H9 (cell line): ENCODE measurements around the gene CACNG6. TPM values are rescaled to one million over a fixed set of nuclear protein-coding genes. Genes with fewer than 3 reads are reported as not detected.

Experiments
- DNase-seq: peaks from one replicate; pipeline ENCODE4 v3.0.0-alpha.2; 2017
- H2AFZ ChIP-seq: one replicate; pipeline ENCODE4 v1.6.1; 2013; ENCODE audit warnings: mild to moderate bottlenecking, low read length, control low read depth, moderate library complexity
- H2AK5ac ChIP-seq: 2 replicates; pipeline ENCODE4 v1.6.1; 2013; ENCODE audit warnings: low read length, control low read depth, mixed read lengths; ENCODE audit not compliant: insufficient read length
- H2BK120ac ChIP-seq: one replicate; pipeline ENCODE4 v1.6.1; 2013; ENCODE audit warnings: low read depth, mild to moderate bottlenecking, low read length, control low read depth, inconsistent platforms; ENCODE audit not compliant: poor library complexity, severe bottlenecking
- H2BK12ac ChIP-seq: 2 replicates; pipeline ENCODE4 v1.6.1; 2013; ENCODE audit warnings: low read length, control low read depth, mixed read lengths, low read depth; ENCODE audit not compliant: insufficient read length
- H2BK15ac ChIP-seq: 2 replicates; pipeline ENCODE4 v1.6.1; 2013; ENCODE audit warnings: low read depth, low read length, control low read depth
- H2BK20ac ChIP-seq: one replicate; pipeline ENCODE4 v1.6.1; 2013; ENCODE audit warnings: low read depth, mild to moderate bottlenecking, low read length, control low read depth, inconsistent platforms; ENCODE audit not compliant: poor library complexity, severe bottlenecking
- H2BK5ac ChIP-seq: 2 replicates; pipeline ENCODE4 v1.6.1; 2013; ENCODE audit warnings: low read length, control low read depth, mixed read lengths; ENCODE audit not compliant: insufficient read length
- H3K14ac ChIP-seq: 2 replicates; pipeline ENCODE4 v1.6.1; 2013; ENCODE audit warnings: low read length, control low read depth; ENCODE audit not compliant: insufficient read depth
- H3K18ac ChIP-seq: 2 replicates; pipeline ENCODE4 v1.6.1; 2013; ENCODE audit warnings: low read depth, mild to moderate bottlenecking, mixed read lengths, low read length, control low read depth; ENCODE audit not compliant: insufficient read length
- H3K23ac ChIP-seq: 2 replicates; pipeline ENCODE4 v1.6.1; 2013; ENCODE audit warnings: low read length, control low read depth, mixed read lengths, low read depth; ENCODE audit not compliant: insufficient read length
- H3K23me2 ChIP-seq: 2 replicates; pipeline ENCODE4 v1.6.1; 2013; ENCODE audit warnings: low read depth, mild to moderate bottlenecking, mixed read lengths, low read length, control low read depth; ENCODE audit not compliant: insufficient read length, poor library complexity, severe bottlenecking
- H3K27ac ChIP-seq: 2 replicates; pipeline ENCODE4 v1.5.1; 2013; ENCODE audit warnings: low read length, control low read depth, mixed read lengths, low read depth; ENCODE audit not compliant: insufficient read length
- H3K27me3 ChIP-seq: 2 replicates; pipeline ENCODE4 v1.6.1; 2013; ENCODE audit warnings: low read length, control low read depth, inconsistent platforms; ENCODE audit not compliant: insufficient read depth
- H3K4ac ChIP-seq: 2 replicates; pipeline ENCODE4 v1.6.1; 2013; ENCODE audit warnings: low read depth, mild to moderate bottlenecking, control low read depth, inconsistent platforms, low read length, moderate library complexity
- H3K4me1 ChIP-seq: 2 replicates; pipeline ENCODE4 v1.6.1; 2013; ENCODE audit warnings: low read length, control low read depth, inconsistent platforms; ENCODE audit not compliant: insufficient read depth
- H3K4me2 ChIP-seq: 2 replicates; pipeline ENCODE4 v1.6.1; 2013; ENCODE audit warnings: low read length, control low read depth, mixed read lengths; ENCODE audit not compliant: insufficient read length, insufficient read depth
- H3K56ac ChIP-seq: 2 replicates; pipeline ENCODE4 v1.6.1; 2013; ENCODE audit warnings: low read depth, mild to moderate bottlenecking, mixed read lengths, low read length, control low read depth; ENCODE audit not compliant: insufficient read length
- H3K79me1 ChIP-seq: 2 replicates; pipeline ENCODE4 v1.6.1; 2013; ENCODE audit warnings: low read depth, mild to moderate bottlenecking, moderate library complexity, low read length, control low read depth, inconsistent platforms; ENCODE audit not compliant: insufficient read depth, poor library complexity, severe bottlenecking
- H3K79me2 ChIP-seq: 2 replicates; pipeline ENCODE4 v1.6.1; 2013; ENCODE audit warnings: low read length, control low read depth, inconsistent platforms; ENCODE audit not compliant: insufficient read depth
- H3K9ac ChIP-seq: 2 replicates; pipeline ENCODE4 v1.6.1; 2013; ENCODE audit warnings: low read length, control low read depth, mixed read lengths; ENCODE audit not compliant: insufficient read length; ENCODE audit errors: extremely low read depth
- H3K9me3 ChIP-seq: one replicate; pipeline ENCODE4 v1.6.1; 2013; ENCODE audit warnings: low read depth, low read length, inconsistent platforms; ENCODE audit not compliant: control insufficient read depth
- H3T11ph ChIP-seq: one replicate; pipeline ENCODE4 v1.6.1; 2013; ENCODE audit warnings: mild to moderate bottlenecking, low read length, control low read depth, inconsistent platforms
- H4K20me1 ChIP-seq: one replicate; pipeline ENCODE4 v1.6.1; 2013; ENCODE audit not compliant: control insufficient read depth, insufficient read length, insufficient read depth
- H4K5ac ChIP-seq: 2 replicates; pipeline ENCODE4 v1.6.1; 2013; ENCODE audit warnings: low read depth, mild to moderate bottlenecking, mixed read lengths, low read length, control low read depth; ENCODE audit not compliant: insufficient read length
- H4K8ac ChIP-seq: replicated peaks from 2 replicates; pipeline ENCODE4 v1.6.1; 2013; ENCODE audit warnings: low read length, control low read depth, mixed read lengths, low read depth; ENCODE audit not compliant: insufficient read length
- H4K91ac ChIP-seq: 2 replicates; pipeline ENCODE4 v1.6.1; 2013; ENCODE audit warnings: low read depth, mild to moderate bottlenecking, moderate library complexity, mixed read lengths, low read length, control low read depth; ENCODE audit not compliant: insufficient read length
- H3K27ac Mint-ChIP-seq, 3 experiments: 2 replicates in 2 of 3; 3 replicates in 1 of 3; pipeline ENCODE4 v1.8.0; 2020 to 2021; ENCODE audit warnings: mixed read lengths in 3 of 3, mild to moderate bottlenecking in 1 of 3, moderate library complexity in 1 of 3
- H3K27me3 Mint-ChIP-seq: 2 replicates; pipeline ENCODE4 v1.8.0; 2021; ENCODE audit warnings: low read depth, mild to moderate bottlenecking, moderate library complexity, mixed read lengths
- H3K36me3 Mint-ChIP-seq, 3 experiments: 2 replicates in 2 of 3; 3 replicates in 1 of 3; pipeline ENCODE4 v1.8.0; 2020 to 2021; ENCODE audit warnings: low read depth in 3 of 3, mixed read lengths in 3 of 3; ENCODE audit not compliant: insufficient read depth in 1 of 3
- H3K4me1 Mint-ChIP-seq, 2 experiments: 2 replicates each; pipeline ENCODE4 v1.8.0; 2020; ENCODE audit warnings: mixed read lengths in 2 of 2
- H3K4me3 Mint-ChIP-seq, 2 experiments: 2 replicates in 1 of 2; 3 replicates in 1 of 2; pipeline ENCODE4 v1.8.0; 2020 to 2021; ENCODE audit warnings: mild to moderate bottlenecking in 2 of 2, mixed read lengths in 2 of 2, moderate library complexity in 1 of 2
- H3K9me3 Mint-ChIP-seq, 2 experiments: 2 replicates in 1 of 2; 3 replicates in 1 of 2; pipeline ENCODE4 v1.8.0; 2020; ENCODE audit warnings: mild to moderate bottlenecking in 2 of 2, mixed read lengths in 2 of 2, moderate library complexity in 1 of 2
- WGBS: extraction: QIAGEN DNeasy Blood & Tissue Kit; methylation state at CpG from one replicate; pipeline ENCODE4 v1.1.7; 2013; ENCODE audit warnings: missing lambda C conversion rate, low lambda C conversion rate, mixed read lengths; ENCODE audit not compliant: insufficient read length; ENCODE audit errors: extremely low coverage; 5-methylcytosine and 5-hydroxymethylcytosine counted together
- total RNA-seq: library from RNA; stranded (reverse); gene quantifications from 2 replicates; pipeline ENCODE4 v1.2.1, GENCODE V29; 2021
- TF ChIP-seq, protein P1 (sequence below): fragments of 200-600 bp; sonication (generic); conservative IDR thresholded peaks from 3 replicates; pipeline ENCODE4 v1.8.0; 2021; ENCODE audit warnings: antibody characterized with exemption, mild to moderate bottlenecking

CACNG6 gene
- total RNA-seq, 1 experiment from 2014 or later, result 1.6 TPM

GRCh38 chr19:53960886-53961285 is 30.6 kb upstream of the CACNG6 start:
- Mint-ChIP-seq H3K36me3 (peaks cover 19 to 24% (median 22%) of the 10 kb centered on the region in 3 experiments), H3K9me3 (no peaks in the 10 kb centered on the region), H3K27me3 (peaks cover 75% of the 10 kb centered on the region), H3K27ac (peak overlapping the region in 1 of 3 experiments; percentile 0; a peak in 3 of 7 replicates), H3K4me3 (peak overlapping the region; percentile 64 to 94), H3K4me1 (peaks cover 56 to 66% of the 10 kb centered on the region in 2 experiments)
- H3K18ac ChIP-seq, result no peak overlapping the region
- H3K27ac ChIP-seq, result no peak overlapping the region
- H3K4ac ChIP-seq, result no peak overlapping the region
- no peak overlapping the region for H4K91ac ChIP-seq
- no peak overlapping the region for H2BK20ac ChIP-seq
- no CpG with 5 or more reads among the region's 8 CpGs for WGBS
- TF ChIP-seq, protein P1, sequence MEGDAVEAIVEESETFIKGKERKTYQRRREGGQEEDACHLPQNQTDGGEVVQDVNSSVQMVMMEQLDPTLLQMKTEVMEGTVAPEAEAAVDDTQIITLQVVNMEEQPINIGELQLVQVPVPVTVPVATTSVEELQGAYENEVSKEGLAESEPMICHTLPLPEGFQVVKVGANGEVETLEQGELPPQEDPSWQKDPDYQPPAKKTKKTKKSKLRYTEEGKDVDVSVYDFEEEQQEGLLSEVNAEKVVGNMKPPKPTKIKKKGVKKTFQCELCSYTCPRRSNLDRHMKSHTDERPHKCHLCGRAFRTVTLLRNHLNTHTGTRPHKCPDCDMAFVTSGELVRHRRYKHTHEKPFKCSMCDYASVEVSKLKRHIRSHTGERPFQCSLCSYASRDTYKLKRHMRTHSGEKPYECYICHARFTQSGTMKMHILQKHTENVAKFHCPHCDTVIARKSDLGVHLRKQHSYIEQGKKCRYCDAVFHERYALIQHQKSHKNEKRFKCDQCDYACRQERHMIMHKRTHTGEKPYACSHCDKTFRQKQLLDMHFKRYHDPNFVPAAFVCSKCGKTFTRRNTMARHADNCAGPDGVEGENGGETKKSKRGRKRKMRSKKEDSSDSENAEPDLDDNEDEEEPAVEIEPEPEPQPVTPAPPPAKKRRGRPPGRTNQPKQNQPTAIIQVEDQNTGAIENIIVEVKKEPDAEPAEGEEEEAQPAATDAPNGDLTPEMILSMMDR, result no peak
- no peak overlapping the region for H2BK120ac ChIP-seq
- H3K79me2 ChIP-seq, result no peaks in the 10 kb centered on the region
- H3K4me2 ChIP-seq, result peak overlapping the region; percentile 99
- no peak overlapping the region for H4K8ac ChIP-seq
- no peak overlapping the region for H2AK5ac ChIP-seq
- H2AFZ ChIP-seq, result no peak overlapping the region
- no peak overlapping the region for H3K23ac ChIP-seq
- DNase-seq, result no peak
- peaks cover 5% of the 10 kb centered on the region; the same call in 1 of the 2 replicates for H3K4me1 ChIP-seq
- H3K79me1 ChIP-seq, result no peaks in the 10 kb centered on the region
- H3K56ac ChIP-seq, result no peak overlapping the region
- no peaks in the 10 kb centered on the region for H4K20me1 ChIP-seq
- no peak overlapping the region for H2BK5ac ChIP-seq
- H3K9me3 ChIP-seq, result no peaks in the 10 kb centered on the region
- H2BK15ac ChIP-seq, result no peak overlapping the region
- H2BK12ac ChIP-seq, result no peak overlapping the region
- no peak overlapping the region for H3K14ac ChIP-seq
- peaks cover 44% of the 10 kb centered on the region for H3K23me2 ChIP-seq
- H3T11ph ChIP-seq, result no peak overlapping the region
- no peak overlapping the region for H3K9ac ChIP-seq
- H4K5ac ChIP-seq, result no peak overlapping the region
- no peaks in the 10 kb centered on the region; the same call in 1 of the 2 replicates for H3K27me3 ChIP-seq
